Activated CD4-positive, CD25-positive, alpha-beta regulatory T cell (primary cell): ENCODE measurements around the gene MARCHF4.

Source experiments
- DNase-seq, 4 experiments: peaks; one replicate each; lab custom pipeline; 2025; lab: John Stamatoyannopoulos, UW

The MARCHF4 gene

GRCh38 chr2:216371721-216372702, at the start of gene MARCHF4:
Gene MARCHF4 (minus strand): TSS chr2:216372483. CDS start chr2:216370260, 2,223 bp downstream.
- peak; percentile 35 to 50 (median 42) for DNase-seq

GRCh38 chr2:216420367-216421101, 48.3 kb upstream of the MARCHF4 start:
- DNase-seq = no peak

GRCh38 chr2:216418981-216419380, 46.7 kb upstream of the MARCHF4 start:
- DNase-seq = no peak

- DNase-seq = no peak
Measured at GRCh38 chr2:216416571-216417307, 44.5 kb upstream of the MARCHF4 start.

- no peak for DNase-seq
Measured at GRCh38 chr2:216415541-216415940, 43.3 kb upstream of the MARCHF4 start.

GRCh38 chr2:216414772-216415319, 42.6 kb upstream of the MARCHF4 start:
- no peak for DNase-seq

GRCh38 chr2:216413882-216414281, 41.6 kb upstream of the MARCHF4 start:
- no peak for DNase-seq

GRCh38 chr2:216412022-216412999, 40.0 kb upstream of the MARCHF4 start, which contains the start of gene SMARCAL1:
Gene SMARCAL1 (plus strand): TSS chr2:216412484. CDS start chr2:216414705, 2,221 bp downstream.
- DNase-seq = peak; percentile 90 to 99 (median 95)

GRCh38 chr2:216410550-216410949, 38.3 kb upstream of the MARCHF4 start:
- no peak for DNase-seq

GRCh38 chr2:216408426-216409290, 36.4 kb upstream of the MARCHF4 start:
- DNase-seq = no peak

GRCh38 chr2:216406826-216407225, 34.5 kb upstream of the MARCHF4 start:
- DNase-seq = no peak

GRCh38 chr2:216405588-216405987, 33.3 kb upstream of the MARCHF4 start:
- no peak for DNase-seq

- DNase-seq = peak in 3 of 4 experiments; percentile 7 to 40 (median 8)
Measured at GRCh38 chr2:216404010-216404618, 31.8 kb upstream of the MARCHF4 start.

- no peak for DNase-seq
Measured at GRCh38 chr2:216402751-216403150, 30.5 kb upstream of the MARCHF4 start.

GRCh38 chr2:216399621-216400020, 27.3 kb upstream of the MARCHF4 start:
- DNase-seq = no peak

GRCh38 chr2:216394881-216395280, 22.6 kb upstream of the MARCHF4 start:
- DNase-seq = no peak

- DNase-seq = no peak
Measured at GRCh38 chr2:216392945-216393840, 20.9 kb upstream of the MARCHF4 start.

GRCh38 chr2:216392018-216392562, 19.8 kb upstream of the MARCHF4 start:
- DNase-seq = no peak
